GM19240 (cell line): ENCODE data around the gene SLC29A3.
A peak's percentile ranks its signal among the peaks of the same experiment; 100 is the strongest.

Source experiments
- DNase-seq: peaks from one replicate; pipeline ENCODE4 v3.0.0; 2011; ENCODE audit warnings: low spot score; ENCODE audit not compliant: insufficient read length

Gene SLC29A3

GRCh38 chr10:71368176-71368575 is 49.1 kb downstream of the SLC29A3 start:
- DNase-seq, result no peak

DNA sequence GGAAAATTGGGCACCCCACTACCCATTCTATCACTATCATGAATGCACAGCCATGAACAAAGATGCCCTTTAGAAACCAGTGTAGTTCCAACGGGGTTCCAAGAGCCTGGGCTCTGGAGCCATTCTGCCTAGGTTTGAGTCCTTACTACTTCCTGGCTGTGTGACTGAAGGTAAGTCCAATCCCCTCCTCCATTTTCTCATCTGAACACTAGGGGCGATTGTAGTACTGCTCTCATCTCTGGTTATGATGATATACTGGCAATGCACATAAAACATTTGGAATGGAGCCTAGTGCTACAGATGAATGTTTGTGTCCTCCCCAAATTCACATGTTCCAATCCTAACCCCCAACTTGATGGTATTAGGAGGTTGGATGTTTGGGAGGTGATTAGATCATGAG is 49.6 kb downstream of the SLC29A3 start:
- no peak for DNase-seq

GRCh38 chr10:71369602-71370001 is 50.5 kb downstream of the SLC29A3 start:
- DNase-seq, result no peak

DNA sequence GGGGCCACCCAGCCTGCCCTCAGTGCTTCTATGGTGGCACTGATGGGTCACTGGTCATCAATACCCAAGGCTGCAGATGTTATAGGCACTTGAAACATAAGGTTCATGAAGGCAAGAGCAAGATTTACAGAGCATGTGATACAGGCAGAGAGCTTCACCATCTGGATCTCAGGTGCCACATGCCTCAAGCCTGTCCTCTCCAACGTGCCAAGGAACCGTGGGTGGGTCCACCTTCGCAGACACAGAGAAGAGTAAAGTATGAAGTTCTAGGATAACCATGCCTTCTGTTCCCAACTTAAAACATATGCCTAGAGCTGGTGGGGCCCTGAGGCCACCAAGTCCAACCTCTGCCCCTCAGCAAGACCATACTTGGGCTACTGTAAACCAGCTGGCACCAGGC is 51.0 kb downstream of the SLC29A3 start:
- no peak for DNase-seq

GRCh38 chr10:71371750-71372166 is 52.7 kb downstream of the SLC29A3 start:
- DNase-seq, result no peak

DNA sequence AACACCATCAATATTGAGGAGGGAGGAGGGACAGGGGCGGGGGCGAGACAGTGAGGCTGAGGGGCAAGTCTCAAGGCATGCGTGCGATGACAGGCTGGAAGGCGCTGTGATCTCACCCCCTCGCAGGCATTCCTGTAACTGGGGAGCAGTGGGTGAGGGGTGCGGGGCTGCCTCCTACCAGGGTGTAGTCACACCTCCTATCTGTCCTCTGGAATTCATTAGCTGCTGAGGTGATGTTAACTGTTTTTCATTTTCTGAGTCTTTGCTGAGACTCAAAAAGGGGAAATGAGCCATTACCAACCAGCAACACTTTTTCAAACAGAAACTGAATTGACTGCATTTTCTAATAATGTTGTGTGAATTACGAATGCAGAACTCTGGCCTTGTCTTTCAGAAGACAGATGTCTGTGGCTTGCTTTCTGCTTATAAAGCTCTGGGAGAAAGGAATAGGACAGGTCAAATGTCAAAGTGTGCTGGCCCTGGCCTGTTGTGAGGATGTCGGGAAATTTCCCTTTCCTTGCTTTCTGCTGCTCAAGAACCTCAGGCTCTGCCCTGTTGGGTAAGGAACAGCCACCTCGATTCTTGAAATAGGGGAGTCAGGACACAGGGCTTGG is 53.9 kb downstream of the SLC29A3 start:
- peak; percentile 73 for DNase-seq

- DNase-seq, result no peak
Observed at GRCh38 chr10:71374481-71375233, 55.6 kb downstream of the SLC29A3 start.

DNA sequence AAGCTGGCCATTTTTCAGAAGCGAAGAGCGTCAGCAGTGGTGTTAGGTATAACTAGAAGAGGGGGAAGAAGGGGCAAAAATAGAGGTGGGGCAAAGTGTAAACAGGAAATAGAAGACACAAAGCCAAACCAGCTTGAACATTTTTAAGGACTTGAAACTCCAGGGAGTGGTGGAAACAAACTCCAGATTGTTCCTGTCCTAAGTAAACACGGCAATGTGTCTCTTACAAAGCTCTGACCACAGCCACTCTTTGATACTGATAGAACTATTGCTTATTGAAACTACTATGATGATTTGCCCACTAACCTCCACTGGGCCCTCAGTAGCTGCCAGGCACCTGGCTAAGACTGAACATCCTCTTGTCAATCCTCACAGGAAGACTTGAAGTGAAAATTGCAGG is 56.9 kb downstream of the SLC29A3 start:
- DNase-seq, result no peak

DNA sequence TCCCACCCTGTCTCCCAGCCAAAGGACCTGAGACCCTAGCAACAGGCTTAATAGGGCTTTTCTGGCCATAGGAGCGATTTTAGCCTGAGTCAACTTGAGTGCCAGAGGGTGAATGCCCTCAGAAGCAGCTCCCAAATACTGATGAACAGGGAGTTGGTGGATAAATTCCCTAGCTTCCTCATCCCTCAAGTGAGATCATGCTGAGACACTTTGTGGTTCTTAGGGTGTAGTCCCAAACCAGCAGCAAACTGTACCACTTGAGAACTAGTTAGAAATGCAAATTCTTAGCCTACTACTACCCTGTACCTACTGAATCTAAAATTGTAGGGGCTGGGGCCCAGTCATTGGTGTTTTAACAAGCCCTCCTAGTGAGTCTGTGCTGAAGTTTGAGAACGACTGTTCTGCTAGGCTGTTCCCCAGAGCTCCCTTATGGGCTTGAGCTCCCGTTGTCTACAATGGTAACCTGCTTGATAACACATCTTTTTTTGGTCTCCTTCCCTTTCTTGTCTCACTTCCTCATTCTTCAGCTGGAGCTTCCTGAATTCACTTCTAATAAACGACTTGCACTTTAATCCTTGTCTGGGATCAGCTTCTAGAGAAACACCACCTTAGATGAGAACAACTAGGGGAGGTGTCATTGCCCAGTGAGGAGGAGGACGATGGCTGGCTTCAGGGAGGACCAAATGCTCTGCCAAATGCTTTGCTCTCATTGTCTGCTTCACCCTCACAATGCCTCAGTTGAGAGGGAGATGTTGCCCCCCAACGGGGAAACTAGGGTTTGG is 59.5 kb downstream of the SLC29A3 start:
- no peak for DNase-seq

GRCh38 chr10:71379118-71379766 is 60.2 kb downstream of the SLC29A3 start:
- no peak for DNase-seq

DNA sequence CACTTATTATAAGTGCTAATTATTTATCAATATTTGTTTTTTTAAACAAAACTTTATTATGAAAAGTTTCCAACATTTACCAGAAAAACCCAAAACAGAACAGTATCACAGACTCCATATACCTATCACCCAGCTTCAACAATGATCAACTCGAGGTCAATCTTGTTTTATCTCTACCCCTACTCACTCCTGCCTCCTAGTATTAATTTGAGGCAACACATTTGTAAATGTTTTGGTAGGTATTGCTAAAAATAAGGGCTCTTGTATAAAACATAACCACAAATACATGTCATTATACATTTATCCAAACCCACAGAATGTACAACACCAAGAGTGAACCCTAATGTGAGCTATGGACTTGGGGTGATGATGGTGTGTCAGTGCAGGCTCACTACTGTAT is 61.8 kb downstream of the SLC29A3 start:
- no peak for DNase-seq

DNA sequence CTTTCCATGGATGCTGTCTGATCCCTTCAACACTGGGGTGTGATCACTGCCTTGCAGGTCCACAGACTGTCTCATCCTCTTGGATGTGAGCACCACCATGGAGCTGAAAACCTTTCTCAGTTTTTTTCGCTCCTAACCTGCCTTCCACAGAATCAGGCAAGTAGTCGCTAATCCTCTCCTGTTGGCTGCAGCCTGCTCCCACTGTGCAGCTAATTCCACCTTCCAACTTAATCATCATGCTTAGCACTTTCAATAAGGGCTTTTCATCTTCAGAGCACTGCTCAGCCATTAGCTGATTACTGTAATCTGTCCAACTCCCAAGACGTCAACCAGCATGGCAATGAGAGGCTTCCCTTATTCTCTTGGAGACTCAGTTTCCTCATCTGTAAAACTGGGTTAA is 62.6 kb downstream of the SLC29A3 start:
- DNase-seq, result no peak

DNA sequence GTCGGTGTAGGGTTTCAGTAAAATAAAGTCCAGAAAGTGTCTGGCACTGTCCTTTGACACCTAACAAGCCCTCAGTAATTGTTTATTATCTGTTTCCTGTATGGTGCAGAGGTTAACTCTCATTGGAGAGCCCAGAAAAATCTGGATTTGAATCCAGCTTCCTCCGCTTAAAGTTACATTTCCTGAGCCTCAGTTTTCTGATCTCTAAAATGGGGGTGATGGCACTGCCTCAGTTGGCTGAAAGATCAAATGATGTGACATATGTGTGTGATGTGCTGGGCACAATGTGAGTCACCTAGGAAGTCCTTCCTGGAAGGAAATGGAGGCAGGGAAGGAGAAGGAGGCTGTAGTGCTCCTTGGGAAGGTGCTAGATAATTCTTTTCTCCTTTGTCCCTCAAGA is 63.0 kb downstream of the SLC29A3 start:
- no peak for DNase-seq

GRCh38 chr10:71382757-71383156 is 63.7 kb downstream of the SLC29A3 start:
- DNase-seq, result no peak

DNA sequence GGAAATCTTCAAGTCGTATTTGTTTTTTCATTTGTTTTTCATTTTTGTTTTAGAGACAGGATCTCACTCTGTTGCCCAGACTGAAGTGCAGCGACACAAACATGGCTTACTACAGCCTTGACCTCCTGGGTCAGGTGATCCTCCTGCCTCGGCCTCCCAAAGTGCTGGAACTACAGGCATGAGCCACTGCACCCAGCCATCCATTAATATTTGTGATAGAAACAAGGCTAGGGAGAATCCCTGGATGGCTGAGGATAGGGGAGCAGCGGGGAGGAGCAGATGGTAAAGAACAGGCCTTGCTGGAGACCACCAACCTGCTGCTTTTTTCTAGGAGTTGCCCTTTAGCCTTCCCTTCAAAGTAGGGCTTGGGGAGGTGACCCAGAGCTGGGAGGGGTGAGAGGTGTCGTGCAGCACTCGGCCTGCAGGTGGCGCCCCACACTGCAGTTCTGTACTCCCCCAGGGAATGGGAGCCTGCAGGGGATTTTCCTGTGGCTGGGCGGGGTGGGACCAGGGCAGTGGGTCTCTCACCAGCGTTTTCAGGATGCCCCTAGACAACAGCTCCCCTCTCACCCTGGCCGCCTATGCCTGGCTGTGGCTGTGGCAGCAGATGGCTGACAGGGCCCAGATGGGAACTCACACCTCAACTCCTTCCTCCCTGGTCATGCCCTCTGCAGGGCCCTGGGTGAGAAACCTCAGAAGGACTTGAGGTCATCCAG is 65.1 kb downstream of the SLC29A3 start:
- peak; percentile 74 for DNase-seq

DNA sequence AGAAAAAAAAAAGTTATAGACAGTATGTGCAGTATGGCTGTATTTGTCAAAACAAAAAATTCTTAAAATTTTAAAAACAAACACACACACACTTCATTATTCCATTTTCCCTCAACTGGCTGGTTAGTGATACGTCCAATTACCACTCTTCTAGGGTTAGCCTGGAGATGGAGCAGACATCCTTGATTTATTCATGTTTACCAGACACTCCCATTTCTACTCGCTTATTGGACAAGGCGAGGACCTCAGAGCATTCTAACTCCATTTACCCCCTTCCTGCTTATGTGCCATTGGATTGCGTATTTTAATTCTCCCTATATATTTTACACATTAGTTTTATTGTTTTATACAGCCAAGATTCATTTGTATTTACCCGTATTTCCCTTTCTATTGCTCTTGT is 69.1 kb downstream of the SLC29A3 start:
- no peak for DNase-seq

- DNase-seq, result no peak
Observed at GRCh38 chr10:71388583-71389310, 69.7 kb downstream of the SLC29A3 start.

DNA sequence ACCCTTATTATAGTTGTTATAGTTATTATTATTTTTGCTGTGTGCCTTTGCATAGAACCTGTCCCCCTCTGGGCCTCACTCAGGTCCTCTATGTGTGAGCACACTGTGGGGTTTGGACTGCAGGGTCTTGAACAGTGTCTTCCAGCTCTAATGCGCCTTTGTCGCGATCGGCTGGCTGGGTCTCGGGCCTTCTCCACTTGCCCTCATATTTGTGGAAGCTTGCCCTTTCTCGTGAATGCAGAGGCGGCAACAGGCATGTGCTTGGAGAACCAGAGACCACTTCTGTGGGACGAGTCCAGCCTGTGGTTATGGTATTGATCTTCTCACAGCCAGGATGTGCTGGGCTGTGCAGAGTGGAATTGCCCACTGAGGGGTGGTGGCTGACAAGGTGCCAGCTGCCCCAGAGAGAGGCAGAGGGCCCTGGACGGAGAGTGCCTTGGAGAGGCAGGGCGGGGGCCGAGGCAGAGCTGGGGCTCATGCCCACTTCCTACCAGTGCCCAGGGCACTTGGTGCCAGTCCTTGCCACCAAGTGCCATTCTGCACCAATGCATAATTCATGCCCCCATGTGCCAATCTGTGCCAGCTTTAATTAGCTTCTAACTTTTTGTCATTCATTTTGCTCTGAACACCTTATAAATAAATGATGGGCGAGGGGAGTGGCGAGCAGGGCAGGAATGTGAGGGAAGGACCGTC is 70.9 kb downstream of the SLC29A3 start:
- DNase-seq, result no peak

DNA sequence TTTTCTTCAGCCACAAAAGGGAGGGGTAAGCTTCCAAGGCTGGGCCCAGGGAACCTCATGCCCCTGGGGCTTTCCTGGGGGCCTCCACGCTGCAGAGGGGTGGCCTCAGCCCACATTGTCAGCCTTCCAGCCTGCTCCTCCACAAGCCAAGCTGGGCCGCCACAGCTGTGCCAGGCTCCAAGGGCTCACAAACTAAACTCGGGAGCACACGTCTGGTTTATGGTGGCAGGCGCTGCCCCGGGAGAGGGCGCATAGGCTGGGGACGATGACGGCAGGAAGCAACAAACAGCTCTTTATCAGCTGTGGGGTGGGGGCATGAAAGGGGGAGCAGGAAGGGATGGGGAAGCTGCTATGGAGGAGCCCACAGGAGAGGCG is 71.4 kb downstream of the SLC29A3 start:
- DNase-seq, result no peak
